Activated CD8-positive, alpha-beta T cell treated with anti-CD3 and anti-CD28 coated beads for 36 hours (primary cell): ENCODE data around the gene SYNJ2. TPM values are rescaled to one million over a fixed set of nuclear protein-coding genes. Genes with fewer than 3 reads are reported as not detected.

Experiments
- ATAC-seq: fragments of 200-7000 bp; cut with Tn5 transposase; one replicate; pipeline ENCODE4 v1.10.0; 2021; ENCODE audit warnings: mild to moderate bottlenecking, moderate library complexity
- CTCF ChIA-PET: fragments of 350-600 bp; sonication (Branson Sonifier 250); formaldehyde crosslinking; loops from one replicate; lab custom pipeline; 2021; ENCODE audit warnings: antibody characterized with exemption; lab: Charles Lee
- POLR2A ChIA-PET: fragments of 350-600 bp; sonication (Branson Sonifier 250); formaldehyde crosslinking; loops from one replicate; lab custom pipeline; 2021; ENCODE audit warnings: antibody characterized with exemption; lab: Charles Lee
- DNase-seq: peaks from one replicate; pipeline ENCODE4 v3.0.0-alpha.2; 2020
- H3K27ac Mint-ChIP-seq: one replicate; pipeline ENCODE4 v1.8.0; 2021; ENCODE audit warnings: mild to moderate bottlenecking, mixed read lengths
- H3K27me3 Mint-ChIP-seq: one replicate; pipeline ENCODE4 v1.8.0; 2021; ENCODE audit warnings: mixed read lengths
- H3K36me3 Mint-ChIP-seq: one replicate; pipeline ENCODE4 v1.8.0; 2021; ENCODE audit warnings: low read depth, mixed read lengths
- H3K4me1 Mint-ChIP-seq: one replicate; pipeline ENCODE4 v1.8.0; 2021; ENCODE audit warnings: low read depth, mixed read lengths
- H3K4me3 Mint-ChIP-seq: one replicate; pipeline ENCODE4 v1.8.0; 2021; ENCODE audit warnings: mild to moderate bottlenecking, moderate library complexity, mixed read lengths
- H3K9me3 Mint-ChIP-seq: one replicate; pipeline ENCODE4 v1.8.0; 2021; ENCODE audit warnings: mixed read lengths
- CTCF ChIP-seq: fragments of 200-600 bp; IDR thresholded peaks from one replicate; pipeline ENCODE4 v1.8.0; 2022; ENCODE audit warnings: antibody characterized with exemption, mild to moderate bottlenecking
- intact Hi-C: fragments of 100-400 bp; cut with micrococcal nuclease; formaldehyde crosslinking; loops from one replicate; pipeline ENCODE4 v1.10.0; 2022
- total RNA-seq, 2 experiments: library from RNA; stranded (reverse); gene quantifications; one replicate each; pipeline ENCODE4 v1.2.3, GENCODE V29; 2021

Gene SYNJ2
- total RNA-seq, 2 experiments from 2014 or later, result 27.7 to 28.5 TPM

GRCh38 chr6:158061361-158061708 is 79.7 kb downstream of the SYNJ2 start:
- H3K9me3 Mint-ChIP-seq, result no peaks in the 10 kb centered on the region
- intact Hi-C loops, result loop anchor here (10.0 kb wide), 1 partner anchor 147 kb away; no protein-coding TSS in a partner anchor
- H3K27ac Mint-ChIP-seq, result no peak overlapping the region
- peaks cover 25% of the 10 kb centered on the region for H3K4me1 Mint-ChIP-seq
- H3K4me3 Mint-ChIP-seq, result no peak overlapping the region
- H3K27me3 Mint-ChIP-seq, result no peaks in the 10 kb centered on the region
- TF ChIP-seq CTCF, result no peak
- CTCF ChIA-PET, result interaction anchor here (1.0 to 4.9 kb wide), 2 partner anchors 11 to 35 kb away, joined by 4 to 30 read pairs; no protein-coding TSS in a partner anchor
- POLR2A ChIA-PET, result interaction anchor here (1.1 kb wide), 2 partner anchors 9 to 10 kb away, joined by 3 read pairs; no protein-coding TSS in a partner anchor
- no peak for ATAC-seq
- DNase-seq, result no peak
- peaks cover 14% of the 10 kb centered on the region for H3K36me3 Mint-ChIP-seq

- CTCF ChIA-PET, result interaction anchor here (0.9 to 4.9 kb wide), 3 partner anchors 10 to 80 kb away, joined by 3 to 30 read pairs (median 4); partner anchors contain the start of gene SYNJ2
- Mint-ChIP-seq H3K36me3 (peaks cover 15% of the 10 kb centered on the region), H3K27ac (no peak overlapping the region), H3K4me3 (no peak overlapping the region), H3K4me1 (peaks cover 19% of the 10 kb centered on the region), H3K27me3 (no peaks in the 10 kb centered on the region), H3K9me3 (no peaks in the 10 kb centered on the region)
- intact Hi-C loops, result loop anchor here (10.0 kb wide), 1 partner anchor 147 kb away; no protein-coding TSS in a partner anchor
- POLR2A ChIA-PET, result interaction anchor here (1.1 kb wide), 2 partner anchors 8 to 11 kb away, joined by 3 read pairs; no protein-coding TSS in a partner anchor
- DNase-seq (no peak), ATAC-seq (no peak)
- no peak for TF ChIP-seq CTCF
Observed at GRCh38 chr6:158061709-158062461, 80.2 kb downstream of the SYNJ2 start.

- DNase-seq (no peak), ATAC-seq (no peak)
- intact Hi-C loops, result loop anchor here (10.0 kb wide), 1 partner anchor 149 kb away; no protein-coding TSS in a partner anchor
- H3K27me3 Mint-ChIP-seq, result no peaks in the 10 kb centered on the region
- H3K36me3 Mint-ChIP-seq, result peaks cover 16% of the 10 kb centered on the region
- CTCF ChIA-PET, result interaction anchor here (0.7 to 4.9 kb wide), 2 partner anchors 8 to 37 kb away, joined by 4 to 30 read pairs; no protein-coding TSS in a partner anchor
- POLR2A ChIA-PET, result no interaction called here
- no peaks in the 10 kb centered on the region for H3K9me3 Mint-ChIP-seq
- no peak overlapping the region for H3K27ac Mint-ChIP-seq
- no peak overlapping the region for H3K4me3 Mint-ChIP-seq
- H3K4me1 Mint-ChIP-seq, result peaks cover 7% of the 10 kb centered on the region
- no peak for TF ChIP-seq CTCF
Observed at GRCh38 chr6:158063736-158064135, 82.1 kb downstream of the SYNJ2 start.

GRCh38 chr6:158064725-158065251 is 83.1 kb downstream of the SYNJ2 start:
- ChIA-PET CTCF (no interaction called here), POLR2A (no interaction called here)
- intact Hi-C loops, result loop anchor here (10.0 kb wide), 1 partner anchor 150 kb away; no protein-coding TSS in a partner anchor
- H3K9me3 Mint-ChIP-seq, result no peaks in the 10 kb centered on the region
- H3K4me1 Mint-ChIP-seq, result peaks cover 10% of the 10 kb centered on the region
- no peak for TF ChIP-seq CTCF
- H3K27me3 Mint-ChIP-seq, result no peaks in the 10 kb centered on the region
- ATAC-seq (no peak), DNase-seq (no peak)
- no peak overlapping the region for H3K27ac Mint-ChIP-seq
- H3K4me3 Mint-ChIP-seq, result no peak overlapping the region
- peaks cover 16% of the 10 kb centered on the region for H3K36me3 Mint-ChIP-seq
